PC-9 (cell line): ENCODE data around the gene CLMN. TPM values are rescaled to one million over a fixed set of nuclear protein-coding genes. Genes with fewer than 3 reads are reported as not detected.

Experiments
- BruUV-seq: library from RNA; stranded (reverse); fragments of 400-500 nt; replicated peaks from 2 replicates; lab custom pipeline; 2021; lab: Mats Ljungman, UMichigan
- CTCF ChIA-PET: fragments of 300-600 bp; sonication (Branson Sonifier 250); formaldehyde crosslinking; loops from one replicate; lab custom pipeline; 2022; ENCODE audit warnings: antibody characterized with exemption; lab: Charles Lee
- POLR2A ChIA-PET: fragments of 300-600 bp; sonication (Branson Sonifier 250); formaldehyde crosslinking; loops from one replicate; lab custom pipeline; 2022; ENCODE audit warnings: antibody characterized with exemption; ENCODE audit not compliant: unreplicated experiment; lab: Charles Lee
- DNase-seq, 2 experiments: peaks; one replicate each; pipeline versions ENCODE4 v3.0.0 to v3.0.0-alpha.2; 2015 to 2022; ENCODE audit warnings: mixed read lengths in 1 of 2
- H2AFZ ChIP-seq: fragments of 200-600 bp; sonication (generic); 2 replicates; pipeline ENCODE4 v1.8.1; 2017; ENCODE audit warnings: antibody characterized with exemption
- H3F3A ChIP-seq: fragments of 200-600 bp; sonication (generic); 2 replicates; pipeline ENCODE4 v1.8.1; 2017; ENCODE audit warnings: antibody characterized with exemption, mild to moderate bottlenecking, low read depth; ENCODE audit not compliant: insufficient read depth
- H3K27ac ChIP-seq: fragments of 200-600 bp; sonication (generic); 2 replicates; pipeline ENCODE4 v1.6.1; 2016; ENCODE audit warnings: mixed run types
- H3K27me3 ChIP-seq: fragments of 200-600 bp; sonication (generic); 2 replicates; pipeline ENCODE4 v1.6.1; 2016; ENCODE audit warnings: low read depth, mixed run types; ENCODE audit not compliant: insufficient read depth
- H3K36me3 ChIP-seq: fragments of 200-600 bp; sonication (generic); 2 replicates; pipeline ENCODE4 v1.6.1; 2016; ENCODE audit warnings: low read depth, mixed run types
- H3K4me1 ChIP-seq: fragments of 200-600 bp; sonication (generic); replicated peaks from 2 replicates; pipeline ENCODE4 v1.6.1; 2016; ENCODE audit warnings: mixed run types; ENCODE audit not compliant: insufficient read depth
- H3K4me2 ChIP-seq: fragments of 200-600 bp; sonication (generic); 2 replicates; pipeline ENCODE4 v1.6.1; 2017; ENCODE audit warnings: mixed run types
- H3K4me3 ChIP-seq: fragments of 200-600 bp; sonication (generic); 2 replicates; pipeline ENCODE4 v1.6.1; 2016; ENCODE audit warnings: mixed run types
- H3K79me2 ChIP-seq: fragments of 200-600 bp; sonication (generic); 2 replicates; pipeline ENCODE4 v1.6.1; 2017; ENCODE audit warnings: low read depth, mixed run types
- H3K9me2 ChIP-seq: fragments of 200-600 bp; sonication (generic); 2 replicates; pipeline ENCODE4 v1.8.1; 2017; ENCODE audit warnings: mild to moderate bottlenecking; ENCODE audit not compliant: insufficient read depth
- H3K9me3 ChIP-seq: fragments of 200-600 bp; sonication (generic); 2 replicates; pipeline ENCODE4 v1.8.1; 2016; ENCODE audit warnings: low read depth; ENCODE audit not compliant: insufficient read depth
- H4K20me1 ChIP-seq: fragments of 200-600 bp; sonication (generic); 2 replicates; pipeline ENCODE4 v1.8.1; 2017; ENCODE audit not compliant: insufficient read depth
- EZH2 ChIP-seq: fragments of 200-600 bp; sonication (generic); IDR thresholded peaks from 2 replicates; pipeline ENCODE4 v1.8.0; 2017; ENCODE audit warnings: antibody characterized with exemption, low read depth
- intact Hi-C: fragments of 100-400 bp; cut with micrococcal nuclease; formaldehyde crosslinking; loops from one replicate; pipeline ENCODE4 v1.10.0; 2022; ENCODE audit not compliant: unreplicated experiment
- total RNA-seq: library from RNA; stranded (reverse); gene quantifications from 2 replicates; pipeline ENCODE4 v1.2.3, GENCODE V29; 2021
- TF ChIP-seq, protein P1 (sequence below): fragments of 200-600 bp; sonication (generic); conservative IDR thresholded peaks from 2 replicates; pipeline ENCODE4 v1.6.1; 2017; ENCODE audit warnings: mixed run types, antibody characterized with exemption, mild to moderate bottlenecking, moderate library complexity

The CLMN gene
- total RNA-seq, 1 experiment from 2014 or later: 15.8 TPM

- Histone ChIP-seq H3K9me2 (no peaks in the 10 kb centered on the region), H3K36me3 (no peaks in the 10 kb centered on the region), H3K4me3 (no peak overlapping the region), H3K27me3 (no peaks in the 10 kb centered on the region), H4K20me1 (no peaks in the 10 kb centered on the region), H3K4me1 (peaks cover 13% of the 10 kb centered on the region), H3K79me2 (peaks cover 3% of the 10 kb centered on the region; the same call in 1 of the 2 replicates), H3K27ac (no peak overlapping the region), H3K9me3 (no peaks in the 10 kb centered on the region), H3F3A (no peaks in the 10 kb centered on the region), H3K4me2 (no peak overlapping the region), H2AFZ (no peak overlapping the region)
- TF ChIP-seq, protein P1, sequence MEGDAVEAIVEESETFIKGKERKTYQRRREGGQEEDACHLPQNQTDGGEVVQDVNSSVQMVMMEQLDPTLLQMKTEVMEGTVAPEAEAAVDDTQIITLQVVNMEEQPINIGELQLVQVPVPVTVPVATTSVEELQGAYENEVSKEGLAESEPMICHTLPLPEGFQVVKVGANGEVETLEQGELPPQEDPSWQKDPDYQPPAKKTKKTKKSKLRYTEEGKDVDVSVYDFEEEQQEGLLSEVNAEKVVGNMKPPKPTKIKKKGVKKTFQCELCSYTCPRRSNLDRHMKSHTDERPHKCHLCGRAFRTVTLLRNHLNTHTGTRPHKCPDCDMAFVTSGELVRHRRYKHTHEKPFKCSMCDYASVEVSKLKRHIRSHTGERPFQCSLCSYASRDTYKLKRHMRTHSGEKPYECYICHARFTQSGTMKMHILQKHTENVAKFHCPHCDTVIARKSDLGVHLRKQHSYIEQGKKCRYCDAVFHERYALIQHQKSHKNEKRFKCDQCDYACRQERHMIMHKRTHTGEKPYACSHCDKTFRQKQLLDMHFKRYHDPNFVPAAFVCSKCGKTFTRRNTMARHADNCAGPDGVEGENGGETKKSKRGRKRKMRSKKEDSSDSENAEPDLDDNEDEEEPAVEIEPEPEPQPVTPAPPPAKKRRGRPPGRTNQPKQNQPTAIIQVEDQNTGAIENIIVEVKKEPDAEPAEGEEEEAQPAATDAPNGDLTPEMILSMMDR: no peak
- TF ChIP-seq EZH2: no peak
- ChIA-PET CTCF (no interaction called here), POLR2A (no interaction called here)
- BruUV-seq: no TSS peak
- DNase-seq: no peak
- intact Hi-C loops: no loop called here
Observed at GRCh38 chr14:95258156-95258555, 61.6 kb downstream of the CLMN start.

- H3F3A ChIP-seq: no peaks in the 10 kb centered on the region
- 0 out of 2 replicates have a peak, but pooled peaks cover 2% of the 10 kb centered on the region for H3K79me2 ChIP-seq
- H3K4me3 ChIP-seq: no peak overlapping the region
- no peaks in the 10 kb centered on the region for H3K9me2 ChIP-seq
- peaks cover 13% of the 10 kb centered on the region for H3K4me1 ChIP-seq
- ChIA-PET POLR2A (no interaction called here), CTCF (no interaction called here)
- no peak overlapping the region for H2AFZ ChIP-seq
- H3K27ac ChIP-seq: no peak overlapping the region
- no peaks in the 10 kb centered on the region for H4K20me1 ChIP-seq
- no peaks in the 10 kb centered on the region for H3K9me3 ChIP-seq
- H3K36me3 ChIP-seq: no peaks in the 10 kb centered on the region
- H3K27me3 ChIP-seq: no peaks in the 10 kb centered on the region
- no peak for TF ChIP-seq EZH2
- TF ChIP-seq, protein P1: no peak
- no peak overlapping the region for H3K4me2 ChIP-seq
- intact Hi-C loops: no loop called here
- BruUV-seq: no TSS peak
- DNase-seq: no peak
Observed at GRCh38 chr14:95257521-95257920, 62.2 kb downstream of the CLMN start.

GRCh38 chr14:95256776-95257060, 63.0 kb downstream of the CLMN start:
- no peak for DNase-seq
- intact Hi-C loops: no loop called here
- Histone ChIP-seq H3K4me1 (peaks cover 13% of the 10 kb centered on the region), H2AFZ (no peak overlapping the region), H3K79me2 (0 out of 2 replicates have a peak, but pooled peaks cover 2% of the 10 kb centered on the region), H3K9me2 (no peaks in the 10 kb centered on the region), H3K27me3 (no peaks in the 10 kb centered on the region), H3K9me3 (no peaks in the 10 kb centered on the region), H4K20me1 (no peaks in the 10 kb centered on the region), H3K27ac (no peak overlapping the region), H3F3A (no peaks in the 10 kb centered on the region), H3K4me2 (no peak overlapping the region), H3K4me3 (no peak overlapping the region), H3K36me3 (no peaks in the 10 kb centered on the region)
- ChIA-PET POLR2A (no interaction called here), CTCF (no interaction called here)
- TF ChIP-seq, protein P1: no peak
- no peak for TF ChIP-seq EZH2
- no TSS peak for BruUV-seq
